A549 (cell line): ENCODE data around the gene CELSR1. TPM values are rescaled to one million over a fixed set of nuclear protein-coding genes. Genes with fewer than 3 reads are reported as not detected.

ENCODE experiments used
- ATAC-seq, 2 experiments: fragments of 200-7000 bp in 1 of 2; fragments of >200 bp in 1 of 2; cut with Nextera tagmentation in 1 of 2; cut with Tn5 transposase in 1 of 2; 3 replicates each; pipeline versions ENCODE4 v1.8.0 to v1.9.1; 2018 to 2020; ENCODE audit warnings: mild to moderate bottlenecking in 1 of 2, moderate library complexity in 1 of 2
- CTCF ChIA-PET: fragments of 300-600 bp; sonication (Branson Sonifier 250); formaldehyde crosslinking; extraction: SDS; loops from one replicate; lab custom pipeline; 2021; ENCODE audit warnings: antibody characterized with exemption, inconsistent platforms; lab: Yijun Ruan, JAX
- POLR2A ChIA-PET: fragments of 350-600 bp; formaldehyde crosslinking; extraction: SDS; loops from one replicate; lab custom pipeline; 2021; ENCODE audit warnings: antibody characterized with exemption, inconsistent platforms; lab: Yijun Ruan, JAX
- DNase-seq, 2 experiments: peaks; one replicate each; pipeline versions ENCODE4 v3.0.0 to v3.0.0-alpha.2; 2011 to 2016; ENCODE audit warnings: low read depth in 1 of 2, low spot score in 1 of 2
- FAIRE-seq: peaks from 2 replicates; lab custom pipeline; 2011; peaks lifted over from hg19 to GRCh38; lab: Jason Lieb, UNC
- H3K27ac ChIP-seq, 2 experiments: fragments of >200 bp; sonication (Bioruptor Twin); formaldehyde crosslinking; 3 replicates each; pipeline ENCODE4 v1.5.1; 2016 to 2017
- H3K4me1 ChIP-seq: fragments of >200 bp; sonication (Bioruptor Twin); formaldehyde crosslinking; 3 replicates; pipeline ENCODE4 v1.6.1; 2016
- H3K4me2 ChIP-seq: fragments of >200 bp; sonication (Bioruptor Twin); formaldehyde crosslinking; 3 replicates; pipeline ENCODE4 v1.6.1; 2016
- H3K4me3 ChIP-seq: fragments of >200 bp; sonication (Bioruptor Twin); formaldehyde crosslinking; 3 replicates; pipeline ENCODE4 v1.5.1; 2016
- H3K9me3 ChIP-seq: fragments of >200 bp; sonication (Bioruptor Twin); formaldehyde crosslinking; 3 replicates; pipeline ENCODE4 v1.6.1; 2016
- BHLHE40 ChIP-seq: IDR thresholded peaks from 2 replicates; pipeline ENCODE4 v1.6.1; 2012; ENCODE audit warnings: low read depth, low read length, inconsistent platforms
- CEBPB ChIP-seq, 2 experiments: fragments of >200 bp in 1 of 2; sonication (Bioruptor Twin) in 1 of 2; formaldehyde crosslinking in 1 of 2; IDR thresholded peaks; 2 replicates each; pipeline ENCODE4 v1.6.1; 2012 to 2016
- CHD4 ChIP-seq: fragments of 200-600 bp; sonication (generic); IDR thresholded peaks from 2 replicates; pipeline ENCODE4 v1.6.1; 2016; ENCODE audit warnings: antibody characterized with exemption, mild to moderate bottlenecking, borderline replicate concordance
- EHF ChIP-seq: fragments of 250-450 bp; sonication (Bioruptor Pico); IDR thresholded peaks from 2 replicates; pipeline ENCODE4 v1.5.0; 2020; ENCODE audit warnings: mild to moderate bottlenecking
- EHMT2 ChIP-seq: fragments of 200-600 bp; sonication (generic); IDR thresholded peaks from 2 replicates; pipeline ENCODE4 v1.6.1; 2016; ENCODE audit warnings: antibody characterized with exemption, low read depth, mild to moderate bottlenecking, moderate library complexity
- EP300 ChIP-seq, 2 experiments: fragments of >200 bp; sonication (Bioruptor Twin); formaldehyde crosslinking; IDR thresholded peaks; 2 replicates in 1 of 2; 3 replicates in 1 of 2; pipeline ENCODE4 v1.6.1; 2016 to 2017
- ESRRA ChIP-seq: fragments of 150-350 bp; IDR thresholded peaks from 2 replicates; pipeline ENCODE4 v1.6.1; 2014; ENCODE audit warnings: mild to moderate bottlenecking, low read length, borderline replicate concordance
- FOSL2 ChIP-seq, 2 experiments: fragments of 450-650 bp in 1 of 2; fragments of >200 bp in 1 of 2; sonication (Bioruptor Twin) in 1 of 2; formaldehyde crosslinking; IDR thresholded peaks; 2 replicates each; pipeline versions ENCODE4 v1.5.0 to v1.6.1; 2016 to 2020; ENCODE audit warnings: mild to moderate bottlenecking in 1 of 2, moderate library complexity in 1 of 2
- GATA3 ChIP-seq: IDR thresholded peaks from 2 replicates; pipeline ENCODE4 v1.6.1; 2012; ENCODE audit warnings: borderline replicate concordance
- HDAC2 ChIP-seq: fragments of 200-600 bp; sonication (generic); IDR thresholded peaks from 2 replicates; pipeline ENCODE4 v1.6.1; 2016
- HOXB5 ChIP-seq: fragments of 250-450 bp; sonication (Bioruptor Pico); IDR thresholded peaks from 2 replicates; pipeline ENCODE4 v1.5.0; 2020; ENCODE audit warnings: mild to moderate bottlenecking, moderate library complexity
- JUN ChIP-seq, 2 experiments: fragments of >200 bp; sonication (Bioruptor Twin); formaldehyde crosslinking; IDR thresholded peaks; 2 replicates in 1 of 2; 3 replicates in 1 of 2; pipeline ENCODE4 v1.6.1; 2016 to 2017
- KDM1A ChIP-seq: fragments of 200-600 bp; sonication (generic); IDR thresholded peaks from 2 replicates; pipeline ENCODE4 v1.6.1; 2016; ENCODE audit warnings: low read depth, mild to moderate bottlenecking
- KDM5A ChIP-seq: fragments of 200-600 bp; sonication (generic); IDR thresholded peaks from 2 replicates; pipeline ENCODE4 v1.6.1; 2016; ENCODE audit warnings: antibody characterized with exemption, mild to moderate bottlenecking
- MAFK ChIP-seq: fragments of 450-650 bp; IDR thresholded peaks from 2 replicates; pipeline ENCODE4 v1.6.1; 2014; ENCODE audit not compliant: partially characterized antibody
- MAZ ChIP-seq: fragments of 150-350 bp; IDR thresholded peaks from 2 replicates; pipeline ENCODE4 v1.6.1; 2014; ENCODE audit warnings: antibody characterized with exemption, low read depth, low read length, borderline replicate concordance
- MYC ChIP-seq: IDR thresholded peaks from 2 replicates; pipeline ENCODE4 v1.6.1; 2012; ENCODE audit warnings: mild to moderate bottlenecking, inconsistent platforms, low read length, improper control_type of control experiment, borderline replicate concordance
- NFE2L2 ChIP-seq: fragments of 150-350 bp; conservative IDR thresholded peaks from 2 replicates; pipeline ENCODE4 v1.6.1; 2014; ENCODE audit warnings: low read length
- NPAS2 ChIP-seq: fragments of 250-450 bp; sonication (Bioruptor Pico); IDR thresholded peaks from 2 replicates; pipeline ENCODE4 v1.8.0; 2022; ENCODE audit warnings: mild to moderate bottlenecking, moderate library complexity, borderline replicate concordance
- NR3C1 ChIP-seq: fragments of >200 bp; sonication (Bioruptor Twin); formaldehyde crosslinking; IDR thresholded peaks from 3 replicates; pipeline ENCODE4 v1.6.1; 2017
- RAD21 ChIP-seq, 2 experiments: fragments of >200 bp in 1 of 2; sonication (Bioruptor Twin) in 1 of 2; formaldehyde crosslinking in 1 of 2; IDR thresholded peaks in 1 of 2; conservative IDR thresholded peaks in 1 of 2; 2 replicates in 1 of 2; 3 replicates in 1 of 2; pipeline ENCODE4 v1.6.1; 2012 to 2018; ENCODE audit warnings: inconsistent platforms in 1 of 2
- RNF2 ChIP-seq: fragments of 200-600 bp; sonication (generic); IDR thresholded peaks from 2 replicates; pipeline ENCODE4 v1.6.1; 2016; ENCODE audit warnings: low read depth, mild to moderate bottlenecking, antibody characterized with exemption, moderate library complexity, borderline replicate concordance
- TFCP2L1 ChIP-seq: fragments of 250-450 bp; sonication (Bioruptor Pico); IDR thresholded peaks from 2 replicates; pipeline ENCODE4 v1.5.0; 2021; ENCODE audit warnings: mild to moderate bottlenecking
- ZC3H11A ChIP-seq: fragments of 450-650 bp; IDR thresholded peaks from 2 replicates; pipeline ENCODE4 v1.6.1; 2014; ENCODE audit warnings: antibody characterized with exemption, mild to moderate bottlenecking
- ZNF302 ChIP-seq: fragments of 250-450 bp; sonication (Bioruptor Pico); IDR thresholded peaks from 2 replicates; pipeline ENCODE4 v1.9.0; 2021; ENCODE audit warnings: inconsistent platforms, mild to moderate bottlenecking, moderate library complexity
- ZSCAN20 ChIP-seq: fragments of 250-450 bp; sonication (Bioruptor Pico); IDR thresholded peaks from 2 replicates; pipeline ENCODE4 v1.8.0; 2022; ENCODE audit warnings: mild to moderate bottlenecking, moderate library complexity
- WGBS: methylation state at CpG from one replicate; pipeline ENCODE4 v1.1.6; 2017; ENCODE audit errors: missing lambda C conversion rate; 5-methylcytosine and 5-hydroxymethylcytosine counted together
- polyA plus RNA-seq, 4 experiments: library from polyadenylated mRNA; depleted of rRNA in 3 of 4; stranded (reverse); fragments of >200 nt; fragmentation: RNase III in 1 of 4; extraction: RNeasy Plus Mini Kit Qiagen cat#74134 plus additional on column Dnase treatment in 1 of 4; gene quantifications; 2 replicates in 3 of 4; 3 replicates in 1 of 4; pipeline ENCODE4 v1.2.3, GENCODE V29; 2011 to 2017
- TF ChIP-seq, protein P1 (sequence below): IDR thresholded peaks from 2 replicates; pipeline ENCODE4 v1.6.1; 2012; ENCODE audit warnings: low read depth, borderline replicate concordance
- TF ChIP-seq, protein P2 (sequence below): IDR thresholded peaks from 2 replicates; pipeline ENCODE4 v1.6.1; 2012
- TF ChIP-seq, protein P3 (sequence below): IDR thresholded peaks from 2 replicates; pipeline ENCODE4 v1.6.1; 2012
- TF ChIP-seq, protein P4 (sequence below): fragments of 250-450 bp; sonication (Bioruptor Pico); IDR thresholded peaks from 2 replicates; pipeline ENCODE4 v1.5.0; 2021; ENCODE audit warnings: mild to moderate bottlenecking, moderate library complexity, borderline replicate concordance

CELSR1 gene
- polyA plus RNA-seq, 2 of the 4 experiments (the other 2 are of a cell fraction): 15.3 to 31.8 TPM

DNA sequence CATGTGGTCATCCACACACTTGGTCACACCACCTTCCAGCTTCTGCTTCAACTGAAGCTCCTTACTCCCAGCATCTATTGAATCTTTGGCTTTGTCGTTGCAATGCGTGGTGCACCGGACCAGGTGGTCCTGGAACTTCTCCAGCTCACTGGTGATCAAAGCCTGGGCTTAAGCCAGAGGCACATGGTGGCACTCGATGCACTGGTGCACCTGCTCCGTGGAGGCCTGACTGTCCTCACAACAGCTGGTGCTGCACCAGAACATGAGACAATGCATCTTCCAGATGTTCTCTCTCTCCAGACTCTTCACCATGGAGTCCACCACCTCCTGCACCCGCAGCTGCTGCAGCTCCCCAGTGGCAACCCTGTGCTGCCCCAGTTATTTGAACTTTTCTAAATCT, 56.0 kb downstream of the CELSR1 start:
- DNase-seq (no peak), FAIRE-seq (no peak), ATAC-seq (no peak)
- ChIA-PET CTCF (interaction anchor here (1.1 to 1.4 kb wide), 3 partner anchors 53 to 127 kb away, joined by 3 to 4 read pairs (median 3); no protein-coding TSS in a partner anchor), POLR2A (no interaction called here)
- Histone ChIP-seq H3K9me3 (no peaks in the 10 kb centered on the region), H3K4me3 (no peak overlapping the region), H3K27ac (peak overlapping the region in 1 of 2 experiments; percentile 98; a peak in 3 of 6 replicates), H3K4me2 (no peak overlapping the region), H3K4me1 (peaks cover 66% of the 10 kb centered on the region)
- 99% methylated on average over 6 of the region's 6 CpGs for WGBS
- no peak for TF ChIP-seq MAZ
- no peak for TF ChIP-seq JUN (IDR thresholded peaks at IDR 0.05)
- no peak for TF ChIP-seq HDAC2
- no peak for TF ChIP-seq MAFK
- no peak for TF ChIP-seq EHF (CRISPR knock-in tag)
- no peak for TF ChIP-seq ZNF302 (CRISPR knock-in tag)
- TF ChIP-seq ZC3H11A: no peak
- TF ChIP-seq KDM5A: no peak
- TF ChIP-seq GATA3: no peak
- no peak for TF ChIP-seq RNF2
- no peak for TF ChIP-seq MYC
- no peak for TF ChIP-seq NPAS2 (CRISPR knock-in tag)

DNA sequence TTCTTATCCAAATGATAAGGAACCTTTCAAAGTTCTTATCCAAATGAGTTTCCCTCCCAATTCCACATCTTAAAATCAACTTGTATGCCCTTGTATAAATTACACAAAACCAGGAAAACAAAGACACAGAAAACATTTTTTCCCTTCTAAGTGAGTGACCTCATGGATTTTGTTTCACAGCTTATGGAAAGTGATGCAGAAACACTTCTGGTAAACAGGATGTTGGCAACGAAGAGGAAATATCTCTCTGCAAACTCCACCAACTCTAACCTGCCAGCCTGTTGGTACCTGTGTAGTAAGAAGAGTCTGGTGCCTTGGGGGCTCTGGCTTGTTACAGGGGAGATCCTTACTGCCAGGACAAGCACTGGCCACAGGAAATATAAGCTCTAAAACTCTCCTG, 57.0 kb downstream of the CELSR1 start:
- POLR2A ChIA-PET: no interaction called here
- no peak for FAIRE-seq

DNA sequence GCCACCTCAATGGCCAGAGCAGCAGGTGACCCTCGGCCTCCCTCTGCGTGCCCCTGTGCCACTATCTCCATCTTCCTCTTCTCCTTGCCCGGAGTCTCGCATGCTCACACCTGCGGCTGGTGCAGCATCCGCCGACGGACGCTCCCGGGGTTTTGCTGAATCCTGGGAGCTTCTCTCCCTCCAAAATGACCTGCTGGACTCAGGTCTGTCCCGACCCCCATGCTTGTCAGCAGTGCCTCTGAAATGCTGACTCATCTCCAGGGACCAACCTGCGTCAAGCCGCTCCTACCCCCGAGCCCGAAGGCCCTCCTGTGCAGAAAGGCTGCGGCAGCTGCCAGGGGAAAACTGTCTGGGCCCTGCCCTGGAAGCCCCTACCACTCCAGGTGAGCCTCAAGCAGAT, 58.4 kb downstream of the CELSR1 start:
- Histone ChIP-seq H3K4me1 (peaks cover 49% of the 10 kb centered on the region), H3K9me3 (no peaks in the 10 kb centered on the region), H3K4me2 (peak overlapping the region; percentile 24; the same call in 2 of the 3 replicates), H3K27ac (peak overlapping the region; percentile 64 to 98), H3K4me3 (no peak overlapping the region)
- FAIRE-seq (no peak), ATAC-seq (no peak; a peak in 1 of 6 replicates), DNase-seq (peak in 1 of 2 experiments; percentile 20)
- no peak for TF ChIP-seq TFCP2L1 (CRISPR knock-in tag)
- TF ChIP-seq, protein P1, sequence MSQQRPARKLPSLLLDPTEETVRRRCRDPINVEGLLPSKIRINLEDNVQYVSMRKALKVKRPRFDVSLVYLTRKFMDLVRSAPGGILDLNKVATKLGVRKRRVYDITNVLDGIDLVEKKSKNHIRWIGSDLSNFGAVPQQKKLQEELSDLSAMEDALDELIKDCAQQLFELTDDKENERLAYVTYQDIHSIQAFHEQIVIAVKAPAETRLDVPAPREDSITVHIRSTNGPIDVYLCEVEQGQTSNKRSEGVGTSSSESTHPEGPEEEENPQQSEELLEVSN: no peak
- TF ChIP-seq NFE2L2: peak; percentile 38; the same call in 1 of the 2 replicates
- TF ChIP-seq NR3C1: no peak
- TF ChIP-seq, protein P2, sequence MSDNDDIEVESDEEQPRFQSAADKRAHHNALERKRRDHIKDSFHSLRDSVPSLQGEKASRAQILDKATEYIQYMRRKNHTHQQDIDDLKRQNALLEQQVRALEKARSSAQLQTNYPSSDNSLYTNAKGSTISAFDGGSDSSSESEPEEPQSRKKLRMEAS: no peak
- TF ChIP-seq RAD21 (conservative IDR thresholded peaks at IDR 0.05 in 1 of 2, IDR thresholded peaks at IDR 0.05 in 1 of 2): no peak
- TF ChIP-seq CHD4: no peak
- TF ChIP-seq ZSCAN20 (CRISPR knock-in tag): no peak
- peak; percentile 86 for TF ChIP-seq MAFK
- CTCF ChIA-PET: interaction anchor here (1.3 to 1.4 kb wide), 2 partner anchors 15 to 55 kb away, joined by 3 to 6 read pairs; no protein-coding TSS in a partner anchor
- POLR2A ChIA-PET: no interaction called here
- 83% methylated on average over 12 of the region's 16 CpGs for WGBS

More for the DNA sequence above, 57.0 kb downstream of the CELSR1 start:
- ATAC-seq (no peak), DNase-seq (no peak)
- Histone ChIP-seq H3K4me3 (no peak overlapping the region), H3K27ac (peak overlapping the region; percentile 64 to 98), H3K4me1 (peaks cover 56% of the 10 kb centered on the region), H3K4me2 (peak overlapping the region; percentile 24; the same call in 2 of the 3 replicates), H3K9me3 (no peaks in the 10 kb centered on the region)
- WGBS: 23% methylated on average over 1 of the region's 1 CpG
- CTCF ChIA-PET: interaction anchor here (1.1 to 1.3 kb wide), 2 partner anchors 53 to 62 kb away, joined by 3 read pairs; no protein-coding TSS in a partner anchor
- TF ChIP-seq, protein P3, sequence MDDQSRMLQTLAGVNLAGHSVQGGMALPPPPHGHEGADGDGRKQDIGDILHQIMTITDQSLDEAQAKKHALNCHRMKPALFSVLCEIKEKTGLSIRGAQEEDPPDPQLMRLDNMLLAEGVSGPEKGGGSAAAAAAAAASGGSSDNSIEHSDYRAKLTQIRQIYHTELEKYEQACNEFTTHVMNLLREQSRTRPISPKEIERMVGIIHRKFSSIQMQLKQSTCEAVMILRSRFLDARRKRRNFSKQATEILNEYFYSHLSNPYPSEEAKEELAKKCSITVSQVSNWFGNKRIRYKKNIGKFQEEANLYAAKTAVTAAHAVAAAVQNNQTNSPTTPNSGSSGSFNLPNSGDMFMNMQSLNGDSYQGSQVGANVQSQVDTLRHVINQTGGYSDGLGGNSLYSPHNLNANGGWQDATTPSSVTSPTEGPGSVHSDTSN: no peak
- TF ChIP-seq MAFK (no peak), ESRRA (no peak), NPAS2 (CRISPR knock-in tag) (no peak), BHLHE40 (no peak), EP300 (IDR thresholded peaks at IDR 0.05) (no peak), KDM5A (no peak), CEBPB (IDR thresholded peaks at IDR 0.05) (no peak), MAZ (no peak), EHMT2 (no peak), HOXB5 (CRISPR knock-in tag) (no peak), KDM1A (no peak), FOSL2 (IDR thresholded peaks at IDR 0.05) (no peak), FOSL2 (CRISPR knock-in tag; IDR thresholded peaks at IDR 0.05) (no peak), ZSCAN20 (CRISPR knock-in tag) (no peak), ZNF302 (CRISPR knock-in tag) (no peak), ZC3H11A (no peak)
- TF ChIP-seq, protein P4, sequence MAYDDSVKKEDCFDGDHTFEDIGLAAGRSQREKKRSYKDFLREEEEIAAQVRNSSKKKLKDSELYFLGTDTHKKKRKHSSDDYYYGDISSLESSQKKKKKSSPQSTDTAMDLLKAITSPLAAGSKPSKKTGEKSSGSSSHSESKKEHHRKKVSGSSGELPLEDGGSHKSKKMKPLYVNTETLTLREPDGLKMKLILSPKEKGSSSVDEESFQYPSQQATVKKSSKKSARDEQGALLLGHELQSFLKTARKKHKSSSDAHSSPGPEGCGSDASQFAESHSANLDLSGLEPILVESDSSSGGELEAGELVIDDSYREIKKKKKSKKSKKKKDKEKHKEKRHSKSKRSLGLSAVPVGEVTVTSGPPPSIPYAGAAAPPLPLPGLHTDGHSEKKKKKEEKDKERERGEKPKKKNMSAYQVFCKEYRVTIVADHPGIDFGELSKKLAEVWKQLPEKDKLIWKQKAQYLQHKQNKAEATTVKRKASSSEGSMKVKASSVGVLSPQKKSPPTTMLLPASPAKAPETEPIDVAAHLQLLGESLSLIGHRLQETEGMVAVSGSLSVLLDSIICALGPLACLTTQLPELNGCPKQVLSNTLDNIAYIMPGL (CRISPR knock-in tag): no peak
- TF ChIP-seq, protein P2: no peak
